Parathyroid adenoma (tissue), 2 donors: ENCODE results near the gene MED13L.

ENCODE experiments used
- H2AFZ ChIP-seq: fragments of 300-600 bp; sonication (generic); one replicate; pipeline ENCODE4 v1.7.0; 2017; ENCODE audit warnings: antibody characterized with exemption, mild to moderate bottlenecking
- H3K27ac ChIP-seq: fragments of 300-600 bp; sonication (generic); one replicate; pipeline ENCODE4 v1.7.0; 2017
- H3K27me3 ChIP-seq: fragments of 300-600 bp; sonication (generic); one replicate; pipeline ENCODE4 v1.7.0; 2017; ENCODE audit warnings: low read length; ENCODE audit not compliant: control insufficient read depth, insufficient read depth
- H3K36me3 ChIP-seq: fragments of 300-600 bp; sonication (generic); one replicate; pipeline ENCODE4 v1.7.0; 2017; ENCODE audit warnings: low read length; ENCODE audit not compliant: control insufficient read depth, insufficient read depth
- H3K4me1 ChIP-seq: fragments of 300-600 bp; sonication (generic); one replicate; pipeline ENCODE4 v1.7.0; 2017; ENCODE audit warnings: control low read depth
- H3K4me2 ChIP-seq: fragments of 300-600 bp; sonication (generic); one replicate; pipeline ENCODE4 v1.7.0; 2017; ENCODE audit warnings: low read length
- H3K4me3 ChIP-seq: fragments of 300-600 bp; sonication (generic); one replicate; pipeline ENCODE4 v1.7.0; 2017; ENCODE audit warnings: low read depth, low read length
- H3K79me2 ChIP-seq: fragments of 300-600 bp; sonication (generic); one replicate; pipeline ENCODE4 v1.7.0; 2017; ENCODE audit warnings: control low read depth
- H3K9ac ChIP-seq: fragments of 300-600 bp; sonication (generic); one replicate; pipeline ENCODE4 v1.7.0; 2017; ENCODE audit warnings: mild to moderate bottlenecking
- H3K9me3 ChIP-seq: fragments of 300-600 bp; sonication (generic); one replicate; pipeline ENCODE4 v1.7.0; 2017; ENCODE audit warnings: low read length; ENCODE audit not compliant: control insufficient read depth
- CTCF ChIP-seq: fragments of 300-600 bp; sonication (generic); IDR thresholded peaks from one replicate; pipeline ENCODE4 v1.7.0; 2017; ENCODE audit warnings: antibody characterized with exemption, mild to moderate bottlenecking
- donor health status: primary hyperparathyroidism.

MED13L gene

GRCh38 chr12:115998119-115998633, 279.3 kb downstream of the MED13L start:
- no peak overlapping the region for H3K27ac ChIP-seq
- no peaks in the 10 kb centered on the region for H3K9me3 ChIP-seq
- H3K4me2 ChIP-seq = no peak overlapping the region
- no peak overlapping the region for H3K9ac ChIP-seq
- H3K4me3 ChIP-seq = no peak overlapping the region
- peak; percentile 87 for TF ChIP-seq CTCF
- H3K27me3 ChIP-seq = no peaks in the 10 kb centered on the region
- H3K36me3 ChIP-seq = no peaks in the 10 kb centered on the region
- no peak overlapping the region for H2AFZ ChIP-seq
- H3K79me2 ChIP-seq = peaks cover 10% of the 10 kb centered on the region
- no peaks in the 10 kb centered on the region for H3K4me1 ChIP-seq

- Histone ChIP-seq H3K9me3 (no peaks in the 10 kb centered on the region), H3K27ac (no peak overlapping the region), H3K36me3 (no peaks in the 10 kb centered on the region), H3K9ac (no peak overlapping the region), H3K27me3 (no peaks in the 10 kb centered on the region), H3K4me3 (no peak overlapping the region), H2AFZ (no peak overlapping the region), H3K79me2 (peaks cover 18% of the 10 kb centered on the region), H3K4me1 (peaks cover 2% of the 10 kb centered on the region), H3K4me2 (no peak overlapping the region)
- no peak for TF ChIP-seq CTCF
Measured at GRCh38 chr12:115993737-115994136, 283.8 kb downstream of the MED13L start.

- Histone ChIP-seq H2AFZ (no peak overlapping the region), H3K4me2 (no peak overlapping the region), H3K79me2 (peaks cover 8% of the 10 kb centered on the region), H3K9me3 (no peaks in the 10 kb centered on the region), H3K9ac (no peak overlapping the region), H3K4me3 (no peak overlapping the region), H3K27ac (no peak overlapping the region), H3K36me3 (no peaks in the 10 kb centered on the region), H3K27me3 (no peaks in the 10 kb centered on the region), H3K4me1 (peaks cover 5% of the 10 kb centered on the region)
- no peak for TF ChIP-seq CTCF
Measured at GRCh38 chr12:115990241-115990640, 287.3 kb downstream of the MED13L start.

GRCh38 chr12:115988625-115989563, 288.6 kb downstream of the MED13L start:
- no peaks in the 10 kb centered on the region for H3K9me3 ChIP-seq
- no peak overlapping the region for H3K9ac ChIP-seq
- peaks cover 8% of the 10 kb centered on the region for H3K79me2 ChIP-seq
- no peak overlapping the region for H3K4me3 ChIP-seq
- H3K4me1 ChIP-seq = peaks cover 5% of the 10 kb centered on the region
- no peaks in the 10 kb centered on the region for H3K36me3 ChIP-seq
- no peak overlapping the region for H3K4me2 ChIP-seq
- H3K27ac ChIP-seq = no peak overlapping the region
- H3K27me3 ChIP-seq = no peaks in the 10 kb centered on the region
- no peak overlapping the region for H2AFZ ChIP-seq
- no peak for TF ChIP-seq CTCF
